A673 (cell line): Measurements from ENCODE around the gene NMNAT1.

Source experiments
- EZH2 ChIP-seq: fragments of 200-600 bp; sonication (generic); IDR thresholded peaks from 2 replicates; pipeline ENCODE4 v1.6.1; 2017; ENCODE audit warnings: borderline replicate concordance, low read depth, mild to moderate bottlenecking, mixed read lengths, antibody characterized with exemption, low read length; ENCODE audit not compliant: poor library complexity, severe bottlenecking
- TF ChIP-seq, protein P1 (sequence below): fragments of 300-800, 200-600 bp; sonication (generic); conservative IDR thresholded peaks from 2 replicates; pipeline ENCODE4 v1.5.1; 2017; ENCODE audit warnings: low read depth, mild to moderate bottlenecking, antibody characterized with exemption, low read length, moderate library complexity, mixed read lengths

DNA sequence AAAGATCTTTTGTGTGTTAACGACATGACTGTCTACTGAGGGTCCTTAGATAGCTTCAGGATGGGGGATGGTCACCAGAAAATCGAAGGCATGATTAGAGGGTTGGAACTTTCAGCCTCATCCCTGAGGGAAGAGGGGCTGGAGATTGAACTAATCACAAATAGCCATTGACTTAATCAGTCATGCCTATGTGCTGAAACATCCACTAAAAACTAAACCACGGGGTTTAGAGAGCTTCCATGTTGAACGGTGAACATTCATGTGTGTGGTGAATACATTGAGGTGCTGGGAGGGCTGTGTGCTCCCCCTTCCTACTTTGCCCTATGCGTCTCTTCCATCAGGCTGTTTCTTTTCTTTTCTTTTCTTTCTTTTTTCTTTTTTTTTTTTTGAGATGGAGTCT lies 70.7 kb downstream of the NMNAT1 start:
- TF ChIP-seq, protein P1, sequence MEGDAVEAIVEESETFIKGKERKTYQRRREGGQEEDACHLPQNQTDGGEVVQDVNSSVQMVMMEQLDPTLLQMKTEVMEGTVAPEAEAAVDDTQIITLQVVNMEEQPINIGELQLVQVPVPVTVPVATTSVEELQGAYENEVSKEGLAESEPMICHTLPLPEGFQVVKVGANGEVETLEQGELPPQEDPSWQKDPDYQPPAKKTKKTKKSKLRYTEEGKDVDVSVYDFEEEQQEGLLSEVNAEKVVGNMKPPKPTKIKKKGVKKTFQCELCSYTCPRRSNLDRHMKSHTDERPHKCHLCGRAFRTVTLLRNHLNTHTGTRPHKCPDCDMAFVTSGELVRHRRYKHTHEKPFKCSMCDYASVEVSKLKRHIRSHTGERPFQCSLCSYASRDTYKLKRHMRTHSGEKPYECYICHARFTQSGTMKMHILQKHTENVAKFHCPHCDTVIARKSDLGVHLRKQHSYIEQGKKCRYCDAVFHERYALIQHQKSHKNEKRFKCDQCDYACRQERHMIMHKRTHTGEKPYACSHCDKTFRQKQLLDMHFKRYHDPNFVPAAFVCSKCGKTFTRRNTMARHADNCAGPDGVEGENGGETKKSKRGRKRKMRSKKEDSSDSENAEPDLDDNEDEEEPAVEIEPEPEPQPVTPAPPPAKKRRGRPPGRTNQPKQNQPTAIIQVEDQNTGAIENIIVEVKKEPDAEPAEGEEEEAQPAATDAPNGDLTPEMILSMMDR: no peak
- TF ChIP-seq EZH2: no peak
